Transverse colon (tissue), 4 donors: Measurements from ENCODE around the gene ADAMTS6. TPM values are rescaled to one million over a fixed set of nuclear protein-coding genes. Genes with fewer than 3 reads are reported as not detected.

Source experiments
- DNase-seq: peaks from one replicate; pipeline ENCODE4 v3.0.0-alpha.2; 2019
- H3K27ac ChIP-seq, 4 donors: fragments of 200-600 bp; sonication (generic); 2 replicates each; pipeline ENCODE4 v1.5.1; 2016 to 2018; ENCODE audit warnings: inconsistent platforms in 4 of 4
- H3K27me3 ChIP-seq: fragments of 200-600 bp; sonication (generic); 2 replicates; pipeline ENCODE4 v1.5.1; 2017; ENCODE audit warnings: inconsistent platforms
- H3K36me3 ChIP-seq, 4 donors: fragments of 200-600 bp; sonication (generic); 2 replicates each; pipeline ENCODE4 v1.5.1; 2017 to 2019; ENCODE audit warnings: inconsistent platforms in 4 of 4
- H3K4me1 ChIP-seq, 4 donors: fragments of 200-600 bp; sonication (generic); 2 replicates each; pipeline ENCODE4 v1.5.1; 2017 to 2020; ENCODE audit warnings: inconsistent platforms in 4 of 4
- H3K4me3 ChIP-seq, 4 donors: fragments of 200-600 bp; sonication (generic); 1 replicate in 1 of 4; 2 replicates in 3 of 4; pipeline versions ENCODE4 v1.5.1 to v1.6.1; 2017 to 2019; ENCODE audit warnings: inconsistent platforms in 4 of 4
- H3K9me3 ChIP-seq, 2 donors: fragments of 200-600 bp; sonication (generic); 2 replicates each; pipeline ENCODE4 v1.5.1; 2017 to 2019; ENCODE audit warnings: inconsistent platforms in 2 of 2
- CTCF ChIP-seq, 5 experiments: fragments of 200-600 bp in 3 of 5; fragments of 450-650 bp in 2 of 5; sonication (generic) in 3 of 5; IDR thresholded peaks; 1 replicate in 2 of 5; 2 replicates in 3 of 5; pipeline ENCODE4 v1.5.1; 2016 to 2017; ENCODE audit warnings: antibody characterized with exemption in 5 of 5, inconsistent platforms in 3 of 5, mild to moderate bottlenecking in 2 of 5, moderate library complexity in 1 of 5
- EP300 ChIP-seq: sonication (generic); formaldehyde crosslinking; IDR thresholded peaks from one replicate; pipeline ENCODE4 v1.6.1; 2017; ENCODE audit warnings: antibody characterized with exemption, low read depth
- POLR2A ChIP-seq: fragments of 450-650 bp; IDR thresholded peaks from one replicate; pipeline ENCODE4 v1.6.1; 2016; ENCODE audit warnings: antibody characterized with exemption, mild to moderate bottlenecking, moderate library complexity
- POLR2AphosphoS5 ChIP-seq, 3 donors: sonication (generic); formaldehyde crosslinking; IDR thresholded peaks; one replicate each; pipeline ENCODE4 v1.6.1; 2016; ENCODE audit warnings: antibody characterized with exemption in 3 of 3
- WGBS, 2 donors: methylation state at CpG; one replicate each; pipeline ENCODE4 v1.1.5; 2018; ENCODE audit warnings: low coverage in 1 of 2; 5-methylcytosine and 5-hydroxymethylcytosine counted together
- in situ Hi-C, 4 donors: fragments of 200-750 bp; cut with MboI; loops; one replicate each; pipeline versions ENCODE4 v1.15.0 to v1.15.1; 2017; ENCODE audit warnings: low sequenced_read_pairs in 3 of 4, low pct_ligation_motif_present in 1 of 4, low pct_unique_long_range_greater_than_20kb in 1 of 4
- intact Hi-C: fragments of 100-400 bp; cut with DNase I; formaldehyde crosslinking; loops from one replicate; pipeline ENCODE4 v1.15.1; 2023; ENCODE audit warnings: low total_unique reads
- total RNA-seq, 4 donors: library from RNA; depleted of rRNA; stranded (reverse); fragments of >200 nt; gene quantifications; one replicate each; pipeline ENCODE4 v1.1.0, GENCODE V29; 2016

The ADAMTS6 gene
- total RNA-seq, 4 donors from 2014 or later, result 0.96 to 2.2 (median 1.1) TPM; not detected in 1

- no peaks in the 10 kb centered on the region for H3K9me3 ChIP-seq
- no peak overlapping the region for H3K4me3 ChIP-seq
- WGBS, 2 donors, result 69 to 87% methylated on average over 2 to 3 of the region's 3 CpGs
- H3K27ac ChIP-seq, result no peak overlapping the region
- no peaks in the 10 kb centered on the region for H3K27me3 ChIP-seq
- no peaks in the 10 kb centered on the region for H3K36me3 ChIP-seq
- no peaks in the 10 kb centered on the region for H3K4me1 ChIP-seq
- intact Hi-C loops (no loop called here), in situ Hi-C loops (no loop called here)
- no peak for DNase-seq
- TF ChIP-seq POLR2A (no peak), EP300 (no peak), CTCF (IDR thresholded peaks at IDR 0.05) (no peak), POLR2AphosphoS5 (IDR thresholded peaks at IDR 0.05) (no peak)
These were observed 283.1 kb downstream of the ADAMTS6 start for GRCh38 chr5:65198456-65199120.

GRCh38 chr5:65197531-65198455 is 283.9 kb downstream of the ADAMTS6 start:
- no peaks in the 10 kb centered on the region for H3K4me1 ChIP-seq
- intact Hi-C loops, result no loop called here
- H3K36me3 ChIP-seq, result no peaks in the 10 kb centered on the region
- H3K27ac ChIP-seq, result no peak overlapping the region
- no peak for TF ChIP-seq POLR2AphosphoS5 (IDR thresholded peaks at IDR 0.05)
- TF ChIP-seq CTCF (IDR thresholded peaks at IDR 0.05), result no peak
- no peak for TF ChIP-seq EP300
- no peak for TF ChIP-seq POLR2A
- H3K27me3 ChIP-seq, result no peaks in the 10 kb centered on the region
- in situ Hi-C loops, result no loop called here
- DNase-seq, result no peak
- H3K4me3 ChIP-seq, result no peak overlapping the region
- no peaks in the 10 kb centered on the region for H3K9me3 ChIP-seq
- WGBS, 2 donors, result 62% methylated on average over 5 of the region's 5 CpGs

GRCh38 chr5:65194871-65195270 is 286.8 kb downstream of the ADAMTS6 start:
- Histone ChIP-seq H3K4me1 (no peaks in the 10 kb centered on the region), H3K4me3 (no peak overlapping the region), H3K27me3 (no peaks in the 10 kb centered on the region), H3K27ac (no peak overlapping the region), H3K9me3 (no peaks in the 10 kb centered on the region), H3K36me3 (no peaks in the 10 kb centered on the region)
- WGBS, 2 donors, result 89 to 94% methylated on average over 2 of the region's 2 CpGs
- TF ChIP-seq POLR2AphosphoS5 (IDR thresholded peaks at IDR 0.05), result no peak
- no peak for TF ChIP-seq CTCF (IDR thresholded peaks at IDR 0.05)
- TF ChIP-seq POLR2A, result no peak
- intact Hi-C loops (no loop called here), in situ Hi-C loops (no loop called here)
- DNase-seq, result no peak

- H3K4me3 ChIP-seq, result no peak overlapping the region
- 79 to 92% methylated on average over 1 of the region's 1 CpG for WGBS, 2 donors
- intact Hi-C loops, result no loop called here
- no peak overlapping the region for H3K27ac ChIP-seq
- TF ChIP-seq POLR2AphosphoS5 (IDR thresholded peaks at IDR 0.05), result no peak
- no peak for TF ChIP-seq POLR2A
- no peak for TF ChIP-seq CTCF (IDR thresholded peaks at IDR 0.05)
- TF ChIP-seq EP300, result no peak
- no peaks in the 10 kb centered on the region for H3K4me1 ChIP-seq
- no peaks in the 10 kb centered on the region for H3K9me3 ChIP-seq
- in situ Hi-C loops, result no loop called here
- no peaks in the 10 kb centered on the region for H3K27me3 ChIP-seq
- no peaks in the 10 kb centered on the region for H3K36me3 ChIP-seq
- DNase-seq, result no peak
These were observed 289.4 kb downstream of the ADAMTS6 start for GRCh38 chr5:65192331-65192730.
